Hematopoietic multipotent progenitor cell (in vitro differentiated cells): ENCODE measurements around the gene MED13L. TPM values are rescaled to one million over a fixed set of nuclear protein-coding genes. Genes with fewer than 3 reads are reported as not detected.

Source experiments
- DNase-seq, 3 donors: peaks; one replicate each; pipeline ENCODE4 v3.0.0-alpha.2; 2011 to 2015; ENCODE audit warnings: low read depth in 2 of 3, low spot score in 2 of 3
- total RNA-seq: library from RNA; depleted of rRNA; stranded (reverse); fragments of >200 nt; gene quantifications from one replicate; pipeline ENCODE4 v1.2.3, GENCODE V29; 2012

MED13L gene
- total RNA-seq, 1 donor = 167 TPM

GRCh38 chr12:116188581-116188980 lies 88.9 kb downstream of the MED13L start:
- no peak for DNase-seq

DNA sequence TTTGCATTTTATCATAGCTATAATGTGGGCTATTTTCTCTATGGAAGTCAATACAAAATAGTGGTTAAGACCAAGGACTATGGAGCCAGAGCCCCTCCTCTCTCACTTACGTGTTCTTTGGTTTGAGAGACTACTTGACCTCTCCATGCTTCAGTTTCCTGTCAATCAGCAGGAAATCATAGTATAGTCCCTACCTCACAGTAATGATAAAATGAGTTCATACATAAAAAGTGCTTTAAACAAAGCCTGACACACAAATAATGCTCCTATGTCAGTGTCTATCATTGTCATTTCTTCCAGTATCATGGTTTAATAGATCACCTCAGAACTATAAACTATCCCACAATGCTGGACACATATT lies 90.4 kb downstream of the MED13L start:
- DNase-seq = no peak

GRCh38 chr12:116186482-116187150 lies 90.9 kb downstream of the MED13L start:
- no peak for DNase-seq

GRCh38 chr12:116184763-116185162 lies 92.7 kb downstream of the MED13L start:
- DNase-seq = no peak

GRCh38 chr12:116183741-116184141 lies 93.8 kb downstream of the MED13L start:
- no peak for DNase-seq

GRCh38 chr12:116182359-116183063 lies 95.0 kb downstream of the MED13L start:
- no peak for DNase-seq

GRCh38 chr12:116180448-116180847 lies 97.0 kb downstream of the MED13L start:
- DNase-seq = no peak

DNA sequence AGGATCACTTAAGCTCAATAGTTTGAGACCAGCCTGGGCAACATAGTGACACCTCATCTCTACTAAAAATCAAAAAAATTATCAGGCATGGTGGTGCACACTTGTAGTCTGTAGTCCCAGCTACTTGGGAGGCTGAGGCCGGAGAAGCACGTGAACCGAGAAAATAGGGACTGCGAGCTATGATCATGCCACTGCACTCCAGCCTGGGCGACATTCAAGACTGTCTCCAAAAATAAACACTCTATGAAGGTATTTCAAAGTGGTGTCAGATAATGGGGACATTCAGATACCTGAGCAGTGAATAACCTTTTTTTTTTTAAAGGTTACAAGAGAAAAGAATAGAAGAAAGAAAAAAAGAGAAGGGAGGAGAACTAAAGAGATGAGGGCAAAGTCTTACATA lies 98.1 kb downstream of the MED13L start:
- no peak for DNase-seq

DNA sequence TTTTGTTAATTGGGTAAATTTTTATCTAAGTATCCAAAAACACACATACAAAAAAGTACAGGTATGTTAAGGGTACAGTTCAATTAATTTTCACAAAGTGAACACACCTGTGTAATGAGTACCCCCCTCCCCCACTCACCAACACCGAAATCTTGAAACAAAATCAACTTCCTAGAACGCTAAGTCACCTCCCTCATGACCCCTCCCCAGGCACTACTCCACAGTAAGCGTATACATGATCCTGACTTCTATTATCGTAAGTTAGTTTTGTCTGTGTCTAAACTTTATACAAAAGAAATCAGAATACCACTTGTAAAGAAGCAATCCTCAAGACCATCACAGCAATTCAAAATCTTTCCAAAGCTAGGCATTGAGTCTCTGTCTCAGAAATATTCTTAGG lies 100.5 kb downstream of the MED13L start:
- no peak for DNase-seq

- DNase-seq = no peak
Measured at GRCh38 chr12:116174904-116175303, 102.6 kb downstream of the MED13L start.

DNA sequence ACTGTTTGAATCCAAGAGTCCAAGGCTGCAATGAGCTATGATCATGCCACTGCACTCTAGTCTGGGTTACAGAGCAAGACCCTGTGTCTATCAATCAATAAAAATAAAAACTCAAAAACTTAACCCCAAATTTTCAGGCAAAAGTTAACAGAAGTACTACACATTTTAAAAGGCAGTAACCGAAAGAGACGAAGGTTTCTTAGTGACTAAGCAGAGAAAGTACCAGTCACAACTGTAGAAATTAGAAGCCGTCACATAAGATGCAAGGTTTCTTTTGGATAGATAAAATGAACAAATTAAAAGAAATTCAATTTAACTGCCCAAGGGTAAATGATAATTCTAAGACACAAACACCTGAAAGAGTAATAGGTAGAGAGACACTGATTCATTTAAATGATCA lies 103.5 kb downstream of the MED13L start:
- no peak for DNase-seq

GRCh38 chr12:116172224-116172849 lies 105.2 kb downstream of the MED13L start:
- peak in 2 of 3 donors; percentile 62 to 72 for DNase-seq

- DNase-seq = no peak
Measured at GRCh38 chr12:116171549-116171948, 105.9 kb downstream of the MED13L start.

GRCh38 chr12:116169071-116169470 lies 108.4 kb downstream of the MED13L start:
- DNase-seq = no peak

DNA sequence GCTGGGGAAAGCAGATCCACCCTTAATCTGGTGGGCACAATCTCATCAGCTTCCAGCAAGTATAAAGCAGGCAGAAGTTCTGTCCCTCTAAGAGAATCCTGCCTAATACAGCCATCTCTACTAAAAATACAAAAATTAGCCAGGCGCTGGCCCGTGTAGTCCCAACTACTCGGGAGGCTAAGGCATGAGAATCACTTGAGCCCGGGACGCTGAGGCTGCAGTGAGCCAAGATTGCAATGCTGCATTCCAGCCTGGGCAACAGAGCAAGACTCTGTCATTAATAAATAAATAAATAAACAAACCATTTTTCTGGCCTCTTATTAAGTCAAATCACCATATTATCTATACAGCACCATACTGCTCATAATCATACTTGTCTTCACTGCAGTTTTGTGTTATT lies 111.2 kb downstream of the MED13L start:
- no peak for DNase-seq

- DNase-seq = no peak
Measured at GRCh38 chr12:116165036-116165425, 112.5 kb downstream of the MED13L start.

GRCh38 chr12:116164250-116165035 lies 113.0 kb downstream of the MED13L start:
- peak in 1 of 3 donors; percentile 38 for DNase-seq

DNA sequence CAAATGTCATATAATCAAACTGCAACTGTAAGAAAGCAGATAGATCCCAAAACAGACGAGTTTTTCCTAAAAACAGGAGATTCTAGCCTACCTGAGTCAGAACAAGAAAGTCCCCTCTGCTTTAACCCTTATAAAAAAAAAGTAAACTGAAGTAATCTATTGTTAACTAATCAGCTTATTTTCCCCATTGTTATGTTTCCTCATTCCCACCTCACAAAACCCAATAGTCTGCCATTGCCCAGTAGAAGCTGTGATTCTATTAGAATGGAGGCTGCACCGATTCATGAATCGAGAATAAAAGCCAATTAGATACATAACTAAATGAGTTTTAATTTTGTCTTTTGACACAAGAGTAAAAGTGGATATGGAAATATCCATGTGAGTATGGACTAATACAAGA lies 115.4 kb downstream of the MED13L start:
- DNase-seq = no peak

- DNase-seq = no peak
Measured at GRCh38 chr12:116161588-116161987, 115.9 kb downstream of the MED13L start.

GRCh38 chr12:116160883-116161458 lies 116.5 kb downstream of the MED13L start:
- DNase-seq = no peak

GRCh38 chr12:116160231-116160630 lies 117.3 kb downstream of the MED13L start:
- no peak for DNase-seq
